CD14-positive monocyte (primary cell): ENCODE measurements around the gene MINK1. TPM values are rescaled to one million over a fixed set of nuclear protein-coding genes. Genes with fewer than 3 reads are reported as not detected.

Experiments used
- DNase-seq, 3 donors: peaks; one replicate each; pipeline ENCODE4 v3.0.0-alpha.2; 2011 to 2022
- H2AFZ ChIP-seq: 2 replicates; pipeline ENCODE4 v1.6.0; 2012; ENCODE audit warnings: mild to moderate bottlenecking, low read depth, low read length, inconsistent platforms; ENCODE audit not compliant: insufficient read depth, poor library complexity, severe bottlenecking
- H3K27ac ChIP-seq, 2 donors: 1 replicate in 1 of 2; 2 replicates in 1 of 2; pipeline ENCODE4 v1.5.1; 2012 to 2013; ENCODE audit warnings: low read length in 2 of 2, control low read depth in 1 of 2, inconsistent platforms in 1 of 2, low read depth in 1 of 2, mild to moderate bottlenecking in 1 of 2
- H3K27me3 ChIP-seq, 2 donors: one replicate each; pipeline versions ENCODE4 v1.6.0 to v1.6.1; 2011 to 2013; ENCODE audit warnings: low read length in 2 of 2; ENCODE audit not compliant: control insufficient read depth in 2 of 2, insufficient read depth in 2 of 2
- H3K36me3 ChIP-seq, 2 donors: replicated peaks in 1 of 2; 1 replicate in 1 of 2; 2 replicates in 1 of 2; pipeline versions ENCODE4 v1.5.1 to v1.6.1; 2012 to 2013; ENCODE audit warnings: low read length in 2 of 2, control low read depth in 1 of 2, inconsistent platforms in 1 of 2, mild to moderate bottlenecking in 1 of 2; ENCODE audit not compliant: insufficient read depth in 2 of 2, control insufficient read depth in 1 of 2
- H3K4me1 ChIP-seq, 2 donors: 1 replicate in 1 of 2; 2 replicates in 1 of 2; pipeline versions ENCODE4 v1.5.1 to v1.6.1; 2012 to 2013; ENCODE audit warnings: low read length in 2 of 2, control low read depth in 1 of 2, inconsistent platforms in 1 of 2, mild to moderate bottlenecking in 1 of 2, moderate library complexity in 1 of 2; ENCODE audit not compliant: insufficient read depth in 2 of 2, control insufficient read depth in 1 of 2
- H3K4me2 ChIP-seq: replicated peaks from 2 replicates; pipeline ENCODE3; 2012; ENCODE audit warnings: low read length, moderate library complexity, mild to moderate bottlenecking; ENCODE audit not compliant: poor library complexity, severe bottlenecking; ENCODE audit errors: extremely low read depth
- H3K4me3 ChIP-seq, 3 experiments: fragments of 200-600 bp in 1 of 3; sonication (generic) in 1 of 3; replicated peaks in 1 of 3; 1 replicate in 2 of 3; 2 replicates in 1 of 3; pipeline ENCODE4 v1.5.1; 2011 to 2013; ENCODE audit warnings: low read length in 3 of 3, mild to moderate bottlenecking in 3 of 3, control low read depth in 2 of 3, low read depth in 2 of 3, inconsistent platforms in 1 of 3, moderate library complexity in 1 of 3
- H3K79me2 ChIP-seq: 2 replicates; pipeline ENCODE4 v1.6.0; 2012; ENCODE audit warnings: mild to moderate bottlenecking, control low read depth, inconsistent platforms, low read length, moderate library complexity; ENCODE audit not compliant: insufficient read depth
- H3K9ac ChIP-seq: 2 replicates; pipeline ENCODE4 v1.6.0; 2017; ENCODE audit warnings: low read length, mild to moderate bottlenecking; ENCODE audit not compliant: insufficient read depth, poor library complexity, severe bottlenecking
- H3K9me3 ChIP-seq, 2 donors: replicated peaks in 1 of 2; 1 replicate in 1 of 2; 2 replicates in 1 of 2; pipeline versions ENCODE4 v1.5.1 to v1.6.1; 2012 to 2013; ENCODE audit warnings: low read length in 2 of 2, control low read depth in 1 of 2; ENCODE audit not compliant: control insufficient read depth in 1 of 2, insufficient read depth in 1 of 2
- H4K20me1 ChIP-seq: 2 replicates; pipeline ENCODE4 v1.6.0; 2012; ENCODE audit warnings: mild to moderate bottlenecking, low read length, control low read depth, moderate library complexity; ENCODE audit not compliant: insufficient read depth
- H3K27ac Mint-ChIP-seq, 7 donors: one replicate each; pipeline ENCODE4 v1.8.0; 2020; ENCODE audit warnings: mild to moderate bottlenecking in 7 of 7, mixed read lengths in 7 of 7, moderate library complexity in 6 of 7, inconsistent platforms in 2 of 7
- H3K27me3 Mint-ChIP-seq, 3 donors: one replicate each; pipeline ENCODE4 v1.8.0; 2021 to 2022; ENCODE audit warnings: low read depth in 3 of 3, mild to moderate bottlenecking in 3 of 3, mixed read lengths in 3 of 3, moderate library complexity in 3 of 3, inconsistent platforms in 1 of 3
- H3K36me3 Mint-ChIP-seq, 2 donors: one replicate each; pipeline ENCODE4 v1.8.0; 2020; ENCODE audit warnings: mixed read lengths in 2 of 2, inconsistent platforms in 1 of 2, mild to moderate bottlenecking in 1 of 2
- H3K4me1 Mint-ChIP-seq: one replicate; pipeline ENCODE4 v1.8.0; 2020; ENCODE audit warnings: mild to moderate bottlenecking, mixed read lengths
- H3K4me3 Mint-ChIP-seq, 2 donors: one replicate each; pipeline ENCODE4 v1.8.0; 2020; ENCODE audit warnings: mild to moderate bottlenecking in 2 of 2, mixed read lengths in 2 of 2, moderate library complexity in 1 of 2
- H3K9me3 Mint-ChIP-seq, 7 donors: one replicate each; pipeline ENCODE4 v1.8.0; 2020 to 2022; ENCODE audit warnings: mixed read lengths in 7 of 7, mild to moderate bottlenecking in 6 of 7, moderate library complexity in 6 of 7, inconsistent platforms in 2 of 7
- WGBS: methylation state at CpG from one replicate; pipeline ENCODE4 v1.1.5; 2013; ENCODE audit warnings: missing lambda C conversion rate; ENCODE audit not compliant: insufficient coverage; 5-methylcytosine and 5-hydroxymethylcytosine counted together
- intact Hi-C, 2 donors: fragments of 100-400 bp; cut with micrococcal nuclease; formaldehyde crosslinking; loops; one replicate each; pipeline versions ENCODE4 v1.15.0 to v1.15.1; 2023
- polyA plus RNA-seq, 3 donors: library from polyadenylated mRNA; depleted of rRNA in 1 of 3; unstranded in 2 of 3; stranded (reverse) in 1 of 3; fragments of 300-500 nt in 2 of 3; fragments of >200 nt in 1 of 3; fragmentation: Illumina TruSeq in 2 of 3; gene quantifications; 1 replicate in 2 of 3; 2 replicates in 1 of 3; pipeline ENCODE4 v1.2.3, GENCODE V29; 2012 to 2021
- TF ChIP-seq, protein P1 (sequence below): fragments of 200-600 bp; IDR thresholded peaks from one replicate; pipeline ENCODE4 v1.8.0; 2022; ENCODE audit warnings: antibody characterized with exemption, mild to moderate bottlenecking

The MINK1 gene
- polyA plus RNA-seq, 3 donors: 3.2 to 159 (median 7.2) TPM

DNA sequence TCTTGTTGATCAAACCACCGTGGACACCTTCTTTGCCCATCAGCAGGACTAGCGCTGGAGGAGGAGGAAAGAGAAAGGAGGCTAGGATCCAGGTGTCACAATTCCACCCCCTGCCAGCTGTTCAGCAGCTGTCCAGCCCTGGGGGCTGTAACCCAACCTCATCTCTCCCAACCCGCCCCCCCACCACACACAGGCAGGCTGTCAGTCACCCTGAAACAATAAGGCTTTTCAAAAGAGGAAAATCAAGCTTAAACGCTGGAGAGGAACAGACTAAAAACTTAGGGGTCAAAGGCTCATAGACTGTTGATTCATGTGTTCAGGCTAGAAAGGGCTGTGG, 112.8 kb downstream of the MINK1 start:
- H3K4me3 Mint-ChIP-seq: peak overlapping the region; percentile 96 to 97
- peak overlapping the region; percentile 45 for H3K9ac ChIP-seq
- peaks cover 67% of the 10 kb centered on the region for H4K20me1 ChIP-seq
- peaks cover 44 to 51% of the 10 kb centered on the region in 2 donors for H3K36me3 Mint-ChIP-seq
- peaks cover 0 to 5% (median 0%) of the 10 kb centered on the region in 3 donors for H3K27me3 Mint-ChIP-seq
- peak overlapping the region; percentile 92 to 95 (median 94) for H3K4me3 ChIP-seq
- peak overlapping the region; percentile 95 to 99 (median 97) for H3K27ac Mint-ChIP-seq
- H3K27me3 ChIP-seq: no peaks in the 10 kb centered on the region
- WGBS: no CpG with 5 or more reads among the region's 4 CpGs
- peak overlapping the region; percentile 98 for H3K4me2 ChIP-seq
- intact Hi-C loops: loop anchor here in 1 of 2 donors (5.0 kb wide), 2 partner anchors 44 to 179 kb away; partner anchors contain the start of gene CHRNE
- H3K9me3 ChIP-seq: no peaks in the 10 kb centered on the region
- DNase-seq: no peak
- H2AFZ ChIP-seq: no peak overlapping the region
- no peaks in the 10 kb centered on the region for H3K9me3 Mint-ChIP-seq
- H3K36me3 ChIP-seq: peaks cover 32 to 43% of the 10 kb centered on the region in 2 donors
- peaks cover 82% of the 10 kb centered on the region for H3K79me2 ChIP-seq
- H3K4me1 Mint-ChIP-seq: peaks cover 71% of the 10 kb centered on the region
- TF ChIP-seq, protein P1, sequence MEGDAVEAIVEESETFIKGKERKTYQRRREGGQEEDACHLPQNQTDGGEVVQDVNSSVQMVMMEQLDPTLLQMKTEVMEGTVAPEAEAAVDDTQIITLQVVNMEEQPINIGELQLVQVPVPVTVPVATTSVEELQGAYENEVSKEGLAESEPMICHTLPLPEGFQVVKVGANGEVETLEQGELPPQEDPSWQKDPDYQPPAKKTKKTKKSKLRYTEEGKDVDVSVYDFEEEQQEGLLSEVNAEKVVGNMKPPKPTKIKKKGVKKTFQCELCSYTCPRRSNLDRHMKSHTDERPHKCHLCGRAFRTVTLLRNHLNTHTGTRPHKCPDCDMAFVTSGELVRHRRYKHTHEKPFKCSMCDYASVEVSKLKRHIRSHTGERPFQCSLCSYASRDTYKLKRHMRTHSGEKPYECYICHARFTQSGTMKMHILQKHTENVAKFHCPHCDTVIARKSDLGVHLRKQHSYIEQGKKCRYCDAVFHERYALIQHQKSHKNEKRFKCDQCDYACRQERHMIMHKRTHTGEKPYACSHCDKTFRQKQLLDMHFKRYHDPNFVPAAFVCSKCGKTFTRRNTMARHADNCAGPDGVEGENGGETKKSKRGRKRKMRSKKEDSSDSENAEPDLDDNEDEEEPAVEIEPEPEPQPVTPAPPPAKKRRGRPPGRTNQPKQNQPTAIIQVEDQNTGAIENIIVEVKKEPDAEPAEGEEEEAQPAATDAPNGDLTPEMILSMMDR: no peak
- H3K27ac ChIP-seq: peak overlapping the region; percentile 85 to 94
- H3K4me1 ChIP-seq: peaks cover 69 to 84% of the 10 kb centered on the region in 2 donors

DNA sequence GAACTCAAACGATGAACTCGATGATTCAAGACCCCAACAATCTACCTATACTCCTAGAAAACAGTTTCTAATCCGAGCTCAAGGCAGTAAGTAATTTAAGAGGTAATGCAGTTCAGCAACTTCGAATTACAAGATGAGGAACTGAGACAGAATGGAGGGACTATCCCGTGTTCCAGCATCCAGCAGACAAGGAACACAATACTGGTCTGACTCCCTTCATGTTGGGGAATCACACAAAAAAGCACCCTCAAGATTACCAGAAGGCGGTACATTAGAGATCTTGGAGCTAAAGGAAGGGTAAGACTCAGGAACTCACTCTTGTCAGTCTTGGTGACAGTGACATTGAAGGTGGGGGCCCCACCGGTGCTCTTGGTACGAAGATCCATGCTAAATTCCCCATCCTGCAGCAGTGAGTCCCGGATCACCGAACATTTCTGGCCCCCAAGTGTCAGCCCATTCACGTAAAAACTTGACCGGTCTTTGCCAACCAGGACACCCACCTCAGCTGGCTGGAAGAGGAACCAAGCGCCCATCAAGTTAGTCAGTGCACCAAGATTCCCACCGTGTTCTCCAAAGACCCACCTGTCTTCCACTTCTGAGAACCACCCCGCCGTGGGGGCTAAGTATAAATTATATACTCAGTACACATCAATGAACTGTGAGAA, 113.3 kb downstream of the MINK1 start:
- WGBS: 9% methylated on average over 4 of the region's 16 CpGs
- Histone ChIP-seq H2AFZ (no peak overlapping the region), H3K36me3 (peaks cover 32 to 43% of the 10 kb centered on the region in 2 donors), H4K20me1 (peaks cover 67% of the 10 kb centered on the region), H3K9me3 (no peaks in the 10 kb centered on the region), H3K9ac (peak overlapping the region; percentile 80), H3K27me3 (no peaks in the 10 kb centered on the region), H3K4me1 (peaks cover 69 to 84% of the 10 kb centered on the region in 2 donors), H3K27ac (peak overlapping the region; percentile 94), H3K4me2 (peak overlapping the region; percentile 98), H3K79me2 (peaks cover 78% of the 10 kb centered on the region), H3K4me3 (peak overlapping the region; percentile 92 to 95 (median 94))
- Mint-ChIP-seq H3K4me1 (peaks cover 70% of the 10 kb centered on the region), H3K4me3 (peak overlapping the region; percentile 96 to 97), H3K9me3 (no peaks in the 10 kb centered on the region), H3K36me3 (peaks cover 44 to 51% of the 10 kb centered on the region in 2 donors), H3K27ac (peak overlapping the region; percentile 95 to 99 (median 97)), H3K27me3 (peaks cover 2 to 8% (median 3%) of the 10 kb centered on the region in 3 donors)
- DNase-seq: peak; percentile 31 to 86 (median 47)
- intact Hi-C loops: loop anchor here in 1 of 2 donors (5.0 kb wide), 2 partner anchors 44 to 179 kb away; partner anchors contain the start of gene CHRNE
- TF ChIP-seq, protein P1: no peak
